MM.1S (cell line): ENCODE measurements around the gene OR51E1.

Source experiments
- DNase-seq: peaks from one replicate; pipeline ENCODE4 v3.0.0-alpha.2; 2015
- H2AFZ ChIP-seq: fragments of 300-600 bp; sonication (generic); 2 replicates; pipeline ENCODE4 v1.6.0; 2016; ENCODE audit warnings: antibody characterized with exemption, low read length
- H3F3A ChIP-seq: fragments of 300-600 bp; sonication (generic); 2 replicates; pipeline ENCODE4 v1.6.1; 2016; ENCODE audit warnings: mild to moderate bottlenecking, antibody characterized with exemption, low read length, moderate library complexity, mixed read lengths; ENCODE audit not compliant: insufficient read depth
- H3K27ac ChIP-seq: fragments of 300-600 bp; sonication (generic); 2 replicates; pipeline ENCODE4 v1.5.1; 2016; ENCODE audit warnings: mild to moderate bottlenecking, low read length
- H3K27me3 ChIP-seq: fragments of 300-600 bp; sonication (generic); replicated peaks from 2 replicates; pipeline ENCODE4 v1.6.0; 2016; ENCODE audit warnings: low read length; ENCODE audit not compliant: insufficient read depth
- H3K36me3 ChIP-seq: fragments of 300-600 bp; sonication (generic); replicated peaks from 2 replicates; pipeline ENCODE4 v1.6.1; 2016; ENCODE audit warnings: mild to moderate bottlenecking, low read length, mixed read lengths; ENCODE audit not compliant: insufficient read depth
- H3K4me1 ChIP-seq: fragments of 300-600 bp; sonication (generic); 2 replicates; pipeline ENCODE4 v1.6.1; 2016; ENCODE audit warnings: low read length, mixed read lengths
- H3K4me2 ChIP-seq: fragments of 300-600 bp; sonication (generic); 2 replicates; pipeline ENCODE4 v1.6.0; 2016; ENCODE audit warnings: low read depth, low read length
- H3K4me3 ChIP-seq: fragments of 300-600 bp; sonication (generic); 2 replicates; pipeline ENCODE4 v1.5.1; 2016; ENCODE audit warnings: low read length, mixed read lengths
- H3K79me2 ChIP-seq: fragments of 300-600 bp; sonication (generic); 2 replicates; pipeline ENCODE4 v1.6.1; 2016; ENCODE audit warnings: mixed run types, low read length, mixed read lengths
- H3K9ac ChIP-seq: fragments of 300-600 bp; sonication (generic); 2 replicates; pipeline ENCODE4 v1.6.1; 2016; ENCODE audit warnings: low read length, mixed read lengths
- H3K9me2 ChIP-seq: fragments of 300-600 bp; sonication (generic); replicated peaks from 2 replicates; pipeline ENCODE4 v1.6.1; 2016; ENCODE audit warnings: mild to moderate bottlenecking, low read length, mixed read lengths; ENCODE audit not compliant: insufficient read depth
- H3K9me3 ChIP-seq: fragments of 300-600 bp; sonication (generic); replicated peaks from 2 replicates; pipeline ENCODE4 v1.6.1; 2016; ENCODE audit warnings: mild to moderate bottlenecking, low read length, mixed read lengths; ENCODE audit not compliant: insufficient read depth
- H4K20me1 ChIP-seq: fragments of 300-600 bp; sonication (generic); 2 replicates; pipeline ENCODE4 v1.6.1; 2016; ENCODE audit warnings: mild to moderate bottlenecking, low read length, moderate library complexity, mixed read lengths; ENCODE audit not compliant: insufficient read depth
- CTCF ChIP-seq: fragments of 300-600 bp; sonication (generic); IDR thresholded peaks from 2 replicates; pipeline ENCODE4 v1.5.1; 2016; ENCODE audit warnings: antibody characterized with exemption, low read length, mixed read lengths
- EZH2 ChIP-seq: fragments of 300-600 bp; sonication (generic); optimal IDR thresholded peaks from 2 replicates; pipeline ENCODE3; 2017; ENCODE audit warnings: low read depth, mild to moderate bottlenecking, antibody characterized with exemption, low read length, mixed read lengths
- EZH2phosphoT487 ChIP-seq: fragments of 300-600 bp; sonication (generic); IDR thresholded peaks from 2 replicates; pipeline ENCODE4 v1.6.1; 2018; ENCODE audit warnings: antibody characterized with exemption, low read length

The OR51E1 gene

DNA sequence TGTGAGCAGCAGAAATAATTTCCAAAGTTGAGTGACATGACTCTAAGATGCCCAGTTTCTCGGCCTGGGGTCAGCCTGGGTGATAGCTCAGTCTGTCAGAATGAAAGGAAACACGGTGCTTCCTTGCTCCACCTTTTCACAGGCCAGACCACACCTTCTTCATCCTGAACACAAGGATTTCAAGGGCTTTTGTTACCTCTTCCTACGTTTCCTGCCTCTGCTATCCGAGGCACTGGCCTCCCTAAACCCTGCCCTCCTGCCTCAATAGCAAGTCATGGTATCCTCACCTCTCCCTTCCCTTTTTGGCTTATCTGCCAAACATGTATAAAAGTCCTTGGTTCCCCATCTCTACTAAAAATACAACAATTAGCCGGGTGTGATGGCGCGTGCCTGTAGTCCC lies 1.7 kb upstream of the OR51E1 start:
- no peak overlapping the region for H3K27ac ChIP-seq
- H3K9me2 ChIP-seq, result no peaks in the 10 kb centered on the region
- DNase-seq, result no peak
- no peak overlapping the region for H3K4me3 ChIP-seq
- no peak overlapping the region for H2AFZ ChIP-seq
- H3K79me2 ChIP-seq, result no peaks in the 10 kb centered on the region
- H3K4me2 ChIP-seq, result no peak overlapping the region
- no peaks in the 10 kb centered on the region for H3K36me3 ChIP-seq
- H3K27me3 ChIP-seq, result no peaks in the 10 kb centered on the region
- H3K9ac ChIP-seq, result no peak overlapping the region
- no peak for TF ChIP-seq CTCF
- TF ChIP-seq EZH2phosphoT487, result no peak
- TF ChIP-seq EZH2, result no peak
- no peaks in the 10 kb centered on the region for H3F3A ChIP-seq
- no peaks in the 10 kb centered on the region for H4K20me1 ChIP-seq
- H3K9me3 ChIP-seq, result no peaks in the 10 kb centered on the region
- no peaks in the 10 kb centered on the region for H3K4me1 ChIP-seq

- Histone ChIP-seq H3K9ac (no peak overlapping the region), H3K36me3 (no peaks in the 10 kb centered on the region), H3K79me2 (no peaks in the 10 kb centered on the region), H3K27ac (no peak overlapping the region), H3K27me3 (no peaks in the 10 kb centered on the region), H3K9me2 (no peaks in the 10 kb centered on the region), H3K4me2 (no peak overlapping the region), H3K9me3 (no peaks in the 10 kb centered on the region), H3F3A (no peaks in the 10 kb centered on the region), H4K20me1 (no peaks in the 10 kb centered on the region), H3K4me3 (no peak overlapping the region), H2AFZ (no peak overlapping the region), H3K4me1 (no peaks in the 10 kb centered on the region)
- no peak for DNase-seq
- TF ChIP-seq EZH2, result no peak
- TF ChIP-seq CTCF, result no peak
- no peak for TF ChIP-seq EZH2phosphoT487
Measured at GRCh38 chr11:4643076-4643475, 706 bp upstream of the OR51E1 start.

DNA sequence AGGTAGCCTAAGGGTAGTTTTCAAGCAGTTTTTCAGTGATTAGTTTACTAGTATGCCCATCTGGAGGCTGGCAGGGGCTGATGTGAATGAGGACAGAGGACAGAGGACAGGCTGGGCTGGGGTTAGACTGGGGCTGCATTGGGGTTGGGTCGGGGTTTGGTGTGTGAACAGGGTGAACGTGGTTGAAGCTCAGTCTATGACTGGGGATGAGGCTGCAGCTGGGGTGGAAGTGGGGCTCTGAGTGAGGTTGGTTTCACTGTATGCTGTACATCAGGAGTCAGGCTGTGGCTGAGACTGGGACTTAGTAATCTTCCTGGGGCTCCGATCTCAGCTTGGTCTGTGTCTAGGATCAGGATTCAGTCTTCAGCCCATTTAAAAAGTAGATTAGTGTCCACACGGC lies 451 bp downstream of the OR51E1 start:
- Histone ChIP-seq H3F3A (no peaks in the 10 kb centered on the region), H3K4me3 (no peak overlapping the region), H3K9me2 (no peaks in the 10 kb centered on the region), H3K79me2 (no peaks in the 10 kb centered on the region), H3K27me3 (no peaks in the 10 kb centered on the region), H2AFZ (no peak overlapping the region), H3K27ac (no peak overlapping the region), H3K4me2 (no peak overlapping the region), H3K9me3 (no peaks in the 10 kb centered on the region), H3K36me3 (no peaks in the 10 kb centered on the region), H3K9ac (no peak overlapping the region), H3K4me1 (no peaks in the 10 kb centered on the region), H4K20me1 (no peaks in the 10 kb centered on the region)
- TF ChIP-seq EZH2, result no peak
- TF ChIP-seq EZH2phosphoT487, result no peak
- no peak for TF ChIP-seq CTCF
- no peak for DNase-seq

DNA sequence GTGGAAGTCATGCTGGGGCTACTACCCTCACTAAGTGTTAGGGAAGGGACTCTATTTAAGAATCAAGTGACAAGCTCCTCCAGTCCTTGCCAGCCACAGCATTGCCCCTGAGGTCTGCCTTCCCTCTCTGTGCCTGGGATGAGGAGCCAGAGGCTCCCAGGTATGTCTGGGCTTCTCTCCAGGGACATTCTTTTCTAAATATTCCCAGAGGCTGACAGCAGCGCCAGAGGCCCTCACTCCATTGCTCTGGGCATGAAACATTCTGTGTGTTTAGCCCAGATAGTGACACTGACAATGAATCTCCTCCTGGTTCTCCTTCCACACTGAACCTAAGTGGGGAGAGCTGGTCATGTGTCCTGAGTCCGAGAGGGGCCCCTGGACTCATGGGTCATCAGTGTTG lies 2.2 kb downstream of the OR51E1 start:
- Histone ChIP-seq H3K79me2 (no peaks in the 10 kb centered on the region), H3K27ac (no peak overlapping the region), H3K4me3 (no peak overlapping the region), H3K4me1 (no peaks in the 10 kb centered on the region), H3K9me2 (no peaks in the 10 kb centered on the region), H3K4me2 (no peak overlapping the region), H3K9ac (no peak overlapping the region), H3K9me3 (no peaks in the 10 kb centered on the region), H2AFZ (no peak overlapping the region), H4K20me1 (no peaks in the 10 kb centered on the region), H3F3A (no peaks in the 10 kb centered on the region), H3K36me3 (no peaks in the 10 kb centered on the region), H3K27me3 (no peaks in the 10 kb centered on the region)
- TF ChIP-seq CTCF (no peak), EZH2 (no peak), EZH2phosphoT487 (no peak)
- no peak for DNase-seq
